Measurements from ENCODE around the gene FBXO34.

FBXO34 gene, protein sequence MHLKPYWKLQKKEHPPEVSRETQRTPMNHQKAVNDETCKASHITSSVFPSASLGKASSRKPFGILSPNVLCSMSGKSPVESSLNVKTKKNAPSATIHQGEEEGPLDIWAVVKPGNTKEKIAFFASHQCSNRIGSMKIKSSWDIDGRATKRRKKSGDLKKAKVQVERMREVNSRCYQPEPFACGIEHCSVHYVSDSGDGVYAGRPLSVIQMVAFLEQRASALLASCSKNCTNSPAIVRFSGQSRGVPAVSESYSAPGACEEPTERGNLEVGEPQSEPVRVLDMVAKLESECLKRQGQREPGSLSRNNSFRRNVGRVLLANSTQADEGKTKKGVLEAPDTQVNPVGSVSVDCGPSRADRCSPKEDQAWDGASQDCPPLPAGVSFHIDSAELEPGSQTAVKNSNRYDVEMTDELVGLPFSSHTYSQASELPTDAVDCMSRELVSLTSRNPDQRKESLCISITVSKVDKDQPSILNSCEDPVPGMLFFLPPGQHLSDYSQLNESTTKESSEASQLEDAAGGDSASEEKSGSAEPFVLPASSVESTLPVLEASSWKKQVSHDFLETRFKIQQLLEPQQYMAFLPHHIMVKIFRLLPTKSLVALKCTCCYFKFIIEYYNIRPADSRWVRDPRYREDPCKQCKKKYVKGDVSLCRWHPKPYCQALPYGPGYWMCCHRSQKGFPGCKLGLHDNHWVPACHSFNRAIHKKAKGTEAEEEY

DNA sequence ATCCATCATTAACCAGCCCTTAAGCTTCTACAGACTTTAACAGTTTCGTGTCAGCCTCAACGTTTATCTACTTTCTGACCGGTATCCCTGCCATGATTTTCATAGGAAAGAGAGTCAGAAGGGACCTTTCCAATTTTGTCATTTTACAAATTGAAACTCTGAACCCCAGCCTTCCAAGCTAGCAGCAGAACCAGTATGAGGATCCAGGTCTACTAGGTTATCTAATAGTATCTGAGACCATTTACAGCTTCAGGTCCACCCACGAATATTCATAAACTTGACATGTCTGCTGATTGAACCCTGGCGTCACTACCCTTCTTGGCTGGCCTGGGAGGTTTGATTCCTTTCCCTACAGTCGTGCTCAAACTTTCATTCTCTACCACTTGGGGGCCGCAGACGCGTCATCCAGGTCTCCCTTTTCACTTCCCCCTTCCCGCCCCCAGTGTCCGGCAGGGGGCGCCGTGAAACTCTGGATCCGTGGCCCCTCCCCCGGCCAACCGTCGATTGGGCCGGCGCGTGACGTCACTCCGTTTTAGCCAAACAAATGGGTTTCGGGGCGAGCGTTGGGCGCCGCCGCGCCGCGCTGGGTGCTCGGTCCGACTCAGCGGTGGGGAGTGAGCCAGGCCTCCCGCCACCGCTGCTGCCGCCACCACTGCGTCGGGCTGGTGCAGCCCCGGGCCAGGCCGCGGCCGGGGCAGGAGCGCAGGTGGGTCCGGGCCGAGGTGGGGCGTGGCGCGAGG is at the start of gene FBXO34:
Gene FBXO34 (plus strand): TSS at position 590 of the 740 bp plus-strand sequence. CDS start 78,970 bp downstream, outside the sequence.
- peak; percentile 93 to 99 for DNase-seq

DNA sequence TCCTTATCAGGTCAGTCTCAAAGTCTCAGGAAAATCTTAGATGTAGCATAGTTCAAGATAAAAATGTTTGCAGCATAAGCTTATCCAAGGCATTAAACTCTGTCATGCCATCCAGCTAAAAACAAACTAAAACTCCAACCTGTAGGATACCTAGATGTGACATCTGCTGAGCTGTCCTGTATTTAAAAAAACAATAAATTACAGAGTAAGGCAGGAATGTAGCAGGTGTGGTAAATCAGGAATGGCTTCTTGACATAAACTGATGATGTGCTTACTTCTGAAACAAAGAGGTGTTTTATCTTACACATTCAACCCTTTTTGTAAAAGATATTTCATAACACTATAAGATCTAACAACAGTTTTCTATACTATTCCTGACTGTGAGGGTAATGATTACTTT is 49.3 kb upstream of the FBXO34 start:
- DNase-seq = no peak

DNA sequence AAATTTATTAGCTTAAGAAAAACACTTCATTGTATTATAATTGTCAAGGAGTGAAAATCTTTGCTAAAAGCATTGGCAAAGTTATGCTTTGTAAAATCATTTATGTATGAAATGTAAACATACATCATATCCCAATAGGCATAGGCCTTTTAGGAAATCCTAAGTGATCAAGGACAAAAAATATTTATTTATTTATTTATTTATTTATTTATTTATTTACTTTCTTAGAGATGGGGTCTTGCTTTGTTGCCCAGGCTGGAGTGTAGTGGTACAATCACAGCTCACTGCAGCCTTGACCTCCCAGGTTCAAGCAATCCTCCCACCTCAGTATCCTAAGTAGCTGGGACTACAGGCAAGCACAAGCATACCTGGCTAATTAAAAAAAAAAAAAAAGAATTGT is 47.9 kb upstream of the FBXO34 start:
- no peak for DNase-seq

DNA sequence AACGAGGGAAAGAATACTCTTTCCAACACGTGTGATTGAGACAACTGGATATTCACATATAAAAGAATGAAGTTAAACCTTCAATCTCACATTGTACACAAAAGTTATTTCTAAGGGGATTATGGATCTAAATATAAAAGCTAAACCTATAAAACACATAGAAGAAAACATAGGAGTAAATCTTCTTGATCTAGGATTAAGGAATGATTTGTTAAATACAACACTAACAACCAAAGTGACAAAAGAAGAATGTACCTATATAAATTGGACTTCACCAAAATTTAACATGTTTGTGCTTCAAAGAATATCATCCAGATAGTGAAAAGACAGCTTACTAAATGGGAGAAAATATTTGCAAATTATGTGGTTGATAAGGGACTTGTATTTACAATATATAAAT is 43.0 kb upstream of the FBXO34 start:
- no peak for DNase-seq

DNA sequence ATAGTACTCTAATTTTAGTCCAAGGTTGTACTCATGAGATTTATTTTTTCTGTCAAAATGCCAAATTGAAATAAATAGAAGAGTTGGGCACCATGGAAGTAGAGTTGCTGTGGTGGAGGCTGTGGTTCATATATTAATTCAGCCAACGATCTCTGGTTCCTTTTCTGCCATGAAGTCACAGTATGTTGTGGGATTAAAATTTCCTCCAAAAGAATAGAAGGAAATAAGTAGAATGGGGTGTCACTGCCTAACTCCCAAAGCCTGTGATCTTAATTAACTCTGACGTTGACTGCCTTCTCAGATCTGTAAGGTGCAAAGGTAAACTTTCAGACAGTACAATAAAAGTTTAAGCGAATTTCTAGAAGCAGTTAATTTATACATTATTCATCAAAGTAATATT is 37.6 kb upstream of the FBXO34 start:
- DNase-seq = no peak

DNA sequence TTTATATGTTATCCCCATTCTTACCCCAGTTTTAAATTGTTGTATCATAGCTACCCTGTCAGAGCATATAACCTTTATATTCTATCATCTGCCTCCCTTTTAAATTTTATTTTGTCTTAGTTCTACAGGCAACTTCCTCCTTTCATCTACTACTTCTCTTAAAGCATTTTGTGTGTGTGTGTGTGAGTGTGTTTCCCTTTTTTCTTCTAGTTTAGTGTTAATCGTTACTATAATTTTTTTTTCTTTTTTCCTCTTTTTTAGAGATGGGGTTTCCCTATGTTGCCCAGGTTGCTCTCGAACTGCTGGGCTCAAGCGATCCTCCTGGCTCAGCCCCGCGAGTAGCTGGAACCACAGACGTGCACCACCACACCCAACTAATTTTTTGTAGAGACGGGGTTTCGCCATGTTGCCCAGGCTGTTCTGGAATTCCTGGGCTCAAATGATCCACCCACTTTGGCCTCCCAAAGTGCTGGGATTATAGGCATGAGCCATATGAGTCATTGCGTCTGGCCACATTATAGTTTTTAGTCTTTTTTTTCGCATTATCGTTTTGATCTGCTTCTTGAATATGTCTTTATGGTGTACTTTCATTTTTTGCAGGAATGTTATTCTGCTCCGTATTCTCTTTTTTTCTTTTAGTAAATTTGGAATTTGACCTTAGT is 33.1 kb upstream of the FBXO34 start:
- DNase-seq = no peak

DNA sequence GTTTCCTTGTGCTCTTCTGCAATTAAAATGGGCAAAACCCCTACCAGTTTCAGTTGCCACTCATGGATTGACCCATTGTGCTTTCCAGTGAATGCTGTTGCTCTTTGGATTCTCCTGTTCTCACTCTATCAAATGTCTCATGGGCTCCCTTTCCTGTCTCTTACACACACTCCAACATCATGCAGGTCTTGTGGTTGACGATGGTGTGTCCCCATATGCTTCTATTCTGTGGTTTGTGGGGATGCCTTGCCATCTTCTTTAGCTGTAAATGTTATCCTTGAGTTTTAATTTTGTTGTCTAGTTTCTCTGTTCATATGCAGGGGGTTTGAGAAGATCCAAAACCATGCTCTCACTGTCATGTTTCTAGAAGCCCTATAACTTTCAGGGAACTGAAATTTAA is 31.9 kb upstream of the FBXO34 start:
- no peak for DNase-seq

DNA sequence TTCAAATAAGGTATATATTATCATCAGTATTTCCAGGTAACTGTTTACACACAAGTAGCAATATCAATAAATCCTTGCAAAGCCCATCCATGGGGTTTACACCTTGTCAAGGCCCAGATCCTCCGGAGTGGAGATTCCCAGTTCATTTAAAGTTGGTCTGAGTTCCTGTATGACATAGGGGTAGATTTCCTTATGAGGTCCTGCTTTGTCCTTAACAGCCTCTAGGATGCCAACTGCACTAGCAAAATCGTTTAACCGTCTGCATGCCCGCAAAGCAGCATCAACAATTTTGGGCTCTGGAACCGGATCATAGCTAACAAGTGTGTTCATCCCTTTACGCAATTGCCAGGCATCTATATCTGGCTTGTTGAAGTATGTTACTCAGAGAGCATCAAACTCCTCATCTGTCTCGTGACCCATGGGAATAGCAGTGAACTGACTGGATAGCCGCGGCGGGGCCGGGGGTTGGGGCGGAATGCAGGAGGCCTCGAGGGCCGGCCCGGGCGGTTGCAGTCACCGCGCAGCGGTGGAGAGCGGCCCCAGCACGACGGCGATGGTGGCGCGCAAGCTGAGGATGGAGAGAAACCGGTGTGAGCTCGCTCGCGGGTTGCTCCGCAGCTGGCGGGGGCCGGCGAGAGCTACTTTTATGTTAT is 30.6 kb upstream of the FBXO34 start:
- no peak for DNase-seq

DNA sequence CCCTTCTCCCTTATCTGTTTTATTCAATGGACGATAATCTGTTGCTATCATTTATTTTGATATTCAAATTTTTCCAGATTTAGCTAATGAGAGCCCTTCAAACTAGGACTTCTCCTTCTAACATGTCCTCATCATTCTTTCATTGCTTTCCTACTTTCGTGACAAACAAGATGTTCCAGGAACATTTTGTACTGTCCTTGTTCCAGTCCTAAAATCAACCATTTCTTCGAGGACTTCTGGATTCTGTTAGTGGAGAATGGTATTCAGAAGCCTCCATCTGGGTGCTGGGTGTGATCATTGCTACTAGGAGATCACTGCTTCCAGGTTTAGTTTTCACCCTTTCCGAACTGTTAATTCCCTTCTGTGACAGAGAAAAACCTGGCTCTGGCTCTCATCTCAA is 29.5 kb upstream of the FBXO34 start:
- DNase-seq = no peak

DNA sequence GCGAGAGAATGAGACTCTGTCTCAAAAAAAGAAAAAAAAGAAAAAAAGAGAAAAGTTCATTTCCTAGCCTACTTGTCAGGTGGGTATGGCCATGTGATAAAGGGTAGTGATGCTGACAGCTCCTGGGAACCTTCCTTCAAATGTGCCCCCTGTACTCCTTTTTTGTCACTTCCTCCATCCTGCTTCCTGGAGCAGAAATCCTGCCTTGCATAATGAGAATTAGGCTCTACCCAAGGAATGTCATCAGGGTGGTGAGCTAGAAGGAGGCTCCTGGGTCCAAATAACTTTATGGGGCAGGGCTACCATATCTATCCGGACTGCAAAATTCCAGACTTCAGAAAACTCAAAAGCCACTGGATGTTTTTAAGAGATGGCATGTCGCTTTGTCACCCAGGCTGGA is 27.8 kb upstream of the FBXO34 start:
- no peak for DNase-seq

DNA sequence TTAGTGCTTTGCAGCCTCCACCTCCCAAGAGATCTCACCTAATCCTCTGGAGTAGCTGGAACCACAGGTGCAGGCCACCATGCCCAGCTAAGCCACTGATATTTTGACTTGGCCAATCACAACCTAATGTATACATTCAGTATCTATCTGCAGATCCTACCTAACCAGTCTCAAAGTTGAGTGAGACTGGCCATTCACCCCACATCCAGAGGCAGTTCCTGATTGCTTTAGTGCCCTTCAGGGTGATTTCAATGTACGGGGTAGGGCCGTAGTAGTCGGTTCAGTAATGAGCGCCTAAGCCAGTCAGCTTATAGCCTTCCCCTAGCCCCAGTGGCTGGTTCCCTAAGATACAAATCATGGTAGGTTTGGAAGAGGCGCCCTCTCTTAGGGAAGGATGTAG is 27.4 kb upstream of the FBXO34 start:
- no peak for DNase-seq

DNA sequence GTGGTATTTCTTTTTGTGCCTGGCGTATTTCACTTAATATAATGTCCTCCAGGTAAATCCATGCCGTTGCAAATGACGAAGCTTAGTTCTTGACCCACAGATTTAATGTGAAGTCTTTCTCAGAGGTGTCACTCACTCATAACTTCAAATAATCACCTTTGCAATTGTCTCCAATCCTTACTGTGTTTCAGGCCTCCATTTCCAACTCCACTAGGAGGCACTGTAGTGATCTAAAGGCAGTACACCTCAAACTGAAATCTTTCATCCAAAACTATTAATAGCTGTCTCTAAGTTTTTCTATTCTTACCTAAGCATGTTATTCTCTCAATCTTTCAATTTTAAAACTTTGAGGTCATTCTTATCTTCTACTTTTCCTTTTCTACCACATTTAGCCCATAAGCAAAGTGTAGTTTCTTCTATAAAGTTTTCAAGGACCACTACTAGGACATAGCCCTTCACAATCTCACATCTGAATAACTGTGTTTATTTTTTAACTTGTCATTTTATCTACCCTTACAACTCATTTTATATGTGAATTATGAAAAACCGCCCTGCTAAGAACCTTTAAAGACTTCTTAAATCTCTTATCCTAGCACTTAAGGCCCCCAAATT is 25.5 kb upstream of the FBXO34 start:
- DNase-seq = peak in 1 of 2 experiments; percentile 20

DNA sequence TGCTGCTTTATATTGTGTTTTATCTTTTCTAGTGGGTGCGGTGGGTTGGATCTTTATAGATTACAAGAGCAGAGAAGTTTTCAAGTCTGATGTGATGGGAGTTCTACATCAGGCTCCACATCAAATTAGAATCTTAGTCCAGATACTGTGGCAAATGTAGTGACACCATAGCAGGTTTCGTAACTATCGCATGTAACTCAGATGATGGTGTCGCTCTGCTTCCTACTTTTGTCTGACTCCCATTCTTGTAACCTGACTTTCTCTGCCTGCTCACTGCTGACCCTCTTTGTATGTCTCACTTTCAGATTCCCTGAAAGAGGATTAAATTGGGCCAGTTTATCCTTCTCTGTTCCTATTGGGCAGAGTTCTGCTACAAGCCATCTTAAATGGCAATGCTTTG is 22.8 kb upstream of the FBXO34 start:
- no peak for DNase-seq

DNA sequence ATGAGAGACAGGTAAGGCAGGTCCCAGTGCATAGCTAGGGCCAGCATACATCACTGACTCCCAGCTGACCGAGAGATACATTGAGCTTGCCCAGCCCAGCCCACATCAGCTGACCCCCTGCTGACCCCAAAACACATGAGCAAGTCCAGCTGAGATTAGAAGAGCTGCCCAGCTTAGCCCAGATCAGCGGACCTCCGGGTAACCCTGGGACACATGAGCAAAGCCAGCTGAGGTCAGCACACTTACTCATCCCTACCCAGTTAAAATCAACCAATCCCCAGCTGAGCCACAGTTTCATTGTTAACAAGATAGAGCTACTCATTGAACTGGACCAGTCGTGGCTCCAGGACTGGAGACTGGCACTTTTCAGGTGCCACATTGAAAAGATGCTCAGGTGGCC is 21.8 kb upstream of the FBXO34 start:
- DNase-seq = no peak

DNA sequence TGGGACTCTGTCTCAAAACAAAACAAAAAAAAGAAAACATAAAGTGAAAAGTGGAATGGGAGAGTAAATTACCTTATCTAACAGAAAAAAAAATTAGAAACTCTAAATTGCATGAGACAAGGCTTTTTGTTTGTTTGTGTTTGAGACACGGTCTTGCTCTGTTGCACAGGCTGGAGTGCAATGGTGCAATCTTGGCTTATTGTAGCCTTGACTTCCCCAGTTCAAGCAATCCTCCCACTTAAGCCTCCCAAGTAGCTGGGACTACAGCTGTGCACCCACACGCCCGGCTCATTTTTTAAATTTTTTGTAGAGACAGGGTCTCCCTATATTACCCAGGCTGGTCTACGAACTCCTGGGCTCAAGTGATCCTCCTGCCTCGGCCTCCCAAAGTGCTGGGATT is 17.9 kb upstream of the FBXO34 start:
- no peak for DNase-seq

DNA sequence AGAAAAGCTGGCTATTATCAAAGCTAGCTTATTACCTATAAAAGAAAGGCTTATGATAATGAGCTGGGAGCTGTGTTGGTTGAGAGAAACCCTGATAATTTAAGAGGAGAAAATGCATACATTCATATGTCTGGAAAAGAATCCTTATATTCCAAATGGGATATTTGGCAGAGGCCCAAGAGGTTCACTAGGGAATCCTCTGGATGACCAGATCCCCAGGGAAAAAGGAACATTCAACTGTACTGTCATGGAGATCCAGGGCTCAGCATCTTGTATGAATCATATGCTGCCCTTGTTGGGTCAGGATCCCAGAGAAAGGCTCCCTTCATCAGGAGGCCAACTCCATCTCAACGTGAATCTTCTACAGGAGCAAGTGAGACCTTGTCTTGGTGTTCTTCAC is 16.6 kb upstream of the FBXO34 start:
- no peak for DNase-seq

DNA sequence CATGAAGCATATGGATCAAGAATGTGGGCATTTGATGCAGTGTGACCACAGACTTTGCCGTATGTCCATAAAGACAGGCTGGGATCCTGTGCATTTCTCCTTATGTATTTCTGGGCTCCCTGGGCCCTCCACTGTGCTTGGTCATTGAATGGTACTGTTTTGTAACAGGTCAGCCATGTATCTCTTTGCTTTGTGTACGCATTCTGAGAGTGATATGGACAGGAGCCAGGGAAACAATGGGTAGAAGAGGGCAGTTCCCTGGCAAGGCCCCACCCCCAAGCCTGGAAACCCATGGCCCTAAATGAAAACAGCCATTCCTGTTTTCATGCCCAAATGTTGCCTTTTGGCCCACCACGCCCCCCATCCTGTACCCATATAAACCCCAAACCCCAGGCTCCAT is 15.2 kb upstream of the FBXO34 start:
- DNase-seq = no peak

DNA sequence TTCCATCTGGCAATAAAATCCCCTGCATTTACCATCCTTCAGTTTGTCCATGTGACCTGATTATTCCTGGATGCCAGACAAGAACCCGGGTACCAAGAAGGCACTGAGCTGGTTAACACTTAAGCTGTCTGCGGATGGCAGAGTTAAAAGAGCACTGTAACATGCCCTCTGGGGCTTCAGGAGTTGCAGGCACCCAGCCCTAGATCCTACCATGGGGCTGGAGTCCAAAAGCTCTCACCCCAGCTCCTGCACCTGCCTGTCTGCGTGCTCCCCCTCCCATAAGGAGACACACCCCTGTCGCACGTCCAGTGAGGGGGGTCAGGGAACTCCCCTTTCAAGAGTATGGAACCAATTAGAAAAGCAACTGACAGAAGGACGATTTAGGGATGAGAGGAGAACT is 14.6 kb upstream of the FBXO34 start:
- DNase-seq = no peak

DNA sequence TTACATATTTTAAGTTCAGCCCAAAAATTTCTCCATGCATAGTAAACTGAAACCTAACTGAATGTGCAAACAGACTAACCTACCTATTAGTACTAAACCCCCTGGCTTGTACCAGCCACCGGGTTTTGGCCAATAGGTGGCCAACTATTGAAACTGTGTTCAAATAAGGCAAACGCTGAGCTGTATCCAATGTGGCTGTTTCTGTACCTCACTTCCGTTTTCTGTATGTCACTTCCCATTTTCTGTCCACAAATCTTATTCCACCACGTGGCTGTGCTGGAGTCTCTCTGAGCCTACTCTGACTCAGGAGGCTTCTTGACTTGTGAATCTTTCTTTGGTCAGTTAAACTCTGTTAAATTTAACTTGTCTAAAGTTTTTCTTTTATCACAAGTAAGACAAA is 6.0 kb upstream of the FBXO34 start:
- DNase-seq = no peak

DNA sequence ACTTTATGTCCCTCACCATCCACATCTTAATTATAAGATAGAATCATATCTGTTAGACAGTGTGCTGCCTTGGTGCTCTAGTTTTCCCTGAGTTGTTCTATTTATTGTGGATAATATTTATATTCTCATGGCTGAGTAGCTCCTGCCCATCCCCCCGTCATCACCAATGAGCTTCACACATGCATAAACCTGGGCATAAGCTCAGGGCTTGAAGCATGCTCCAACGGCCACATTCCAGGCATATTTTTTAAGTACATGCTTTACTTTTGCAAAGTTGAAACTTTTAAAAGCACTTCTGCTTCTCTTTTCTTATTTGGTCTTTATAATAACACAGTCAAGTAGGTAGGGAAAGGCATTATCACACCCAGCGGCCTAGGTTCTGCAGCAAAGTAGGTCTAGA is 3.4 kb upstream of the FBXO34 start:
- DNase-seq = no peak

DNA sequence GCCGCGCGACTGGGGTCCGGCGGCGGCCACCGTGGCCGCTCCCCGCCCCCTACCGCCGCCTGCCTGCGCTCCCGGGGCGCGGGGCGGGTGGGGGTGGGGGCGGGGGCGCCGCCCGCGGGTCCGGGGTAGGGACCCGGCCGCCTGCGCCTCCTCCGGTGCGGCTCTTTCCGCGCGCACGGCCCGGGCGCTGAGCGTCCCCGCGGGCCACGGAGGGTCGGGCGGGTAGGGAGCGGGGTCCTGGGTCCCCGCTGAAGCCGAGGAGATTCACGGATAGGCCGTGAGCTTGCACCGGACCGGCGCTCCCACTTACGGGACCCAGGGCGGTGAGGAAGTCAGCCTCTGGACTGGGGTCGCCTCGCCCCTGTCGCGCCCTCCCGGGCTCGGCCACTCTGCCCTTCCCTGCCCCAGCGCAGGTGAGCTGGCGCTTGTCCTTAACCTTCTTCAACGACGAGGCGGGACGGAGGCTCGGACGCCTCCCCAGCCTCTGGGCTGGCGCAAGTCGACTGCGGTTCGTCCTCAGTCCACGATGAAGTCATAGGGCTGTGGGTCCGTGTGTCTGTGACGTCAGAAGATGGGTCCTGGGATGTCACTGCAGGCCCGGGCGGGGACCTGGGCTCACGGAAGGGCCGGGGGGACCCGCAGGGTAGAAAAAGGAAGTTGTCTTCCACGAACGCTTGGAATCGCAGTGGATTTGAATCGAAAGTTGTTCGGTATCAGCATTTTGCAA is 514 bp downstream of the FBXO34 start:
- DNase-seq = peak; percentile 61 to 84

DNA sequence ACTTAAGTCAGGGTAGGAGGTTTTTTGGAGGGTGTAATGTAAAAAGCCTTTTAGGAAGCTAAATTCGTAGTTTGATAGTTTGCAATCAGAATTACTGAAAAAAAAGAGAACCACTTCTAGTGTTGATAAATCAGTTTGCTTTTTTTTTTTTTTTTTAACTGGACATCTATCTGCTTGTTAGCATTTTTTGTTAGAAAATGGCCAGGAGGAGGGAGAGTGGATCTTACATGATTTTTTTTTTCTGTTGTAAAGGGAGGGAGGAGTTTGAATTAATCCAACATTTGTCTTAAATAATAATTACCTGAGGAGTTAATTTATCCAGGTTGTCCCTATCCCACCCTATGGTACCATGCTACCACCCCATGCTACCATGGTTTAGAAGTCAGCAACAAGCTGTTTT is 1.2 kb downstream of the FBXO34 start:
- no peak for DNase-seq
